Thyroid gland (tissue), 4 donors: ENCODE results near the gene RPH3AL. TPM values are rescaled to one million over a fixed set of nuclear protein-coding genes. Genes with fewer than 3 reads are reported as not detected.

Source experiments
- DNase-seq, 2 donors: peaks; one replicate each; pipeline ENCODE4 v3.0.0-alpha.2; 2019
- H3K27ac ChIP-seq, 3 donors: fragments of 200-600 bp; sonication (generic); 1 replicate in 2 of 3; 2 replicates in 1 of 3; pipeline ENCODE4 v1.5.1; 2016 to 2019; ENCODE audit warnings: mild to moderate bottlenecking in 1 of 3, moderate library complexity in 1 of 3
- H3K27me3 ChIP-seq: fragments of 200-600 bp; sonication (generic); one replicate; pipeline ENCODE4 v1.5.1; 2019
- H3K36me3 ChIP-seq, 2 donors: fragments of 200-600 bp; sonication (generic); one replicate each; pipeline ENCODE4 v1.5.1; 2016 to 2019
- H3K4me1 ChIP-seq, 2 donors: fragments of 200-600 bp; sonication (generic); one replicate each; pipeline ENCODE4 v1.5.1; 2017 to 2019
- H3K4me3 ChIP-seq, 3 donors: fragments of 200-600 bp; sonication (generic); replicated peaks in 1 of 3; 1 replicate in 2 of 3; 2 replicates in 1 of 3; pipeline ENCODE4 v1.5.1; 2016; ENCODE audit warnings: mild to moderate bottlenecking in 1 of 3
- H3K9me3 ChIP-seq: fragments of 200-600 bp; sonication (generic); one replicate; pipeline ENCODE4 v1.5.1; 2017
- CTCF ChIP-seq, 6 experiments: fragments of 200-600 bp in 3 of 6; fragments of 450-650 bp in 3 of 6; sonication (generic) in 3 of 6; IDR thresholded peaks; one replicate each; pipeline ENCODE4 v1.5.1; 2016 to 2019; ENCODE audit warnings: antibody characterized with exemption in 6 of 6, mild to moderate bottlenecking in 2 of 6, inconsistent platforms in 1 of 6, moderate library complexity in 1 of 6
- POLR2A ChIP-seq, 2 donors: fragments of 450-650 bp; IDR thresholded peaks; one replicate each; pipeline ENCODE4 v1.6.1; 2017; ENCODE audit warnings: antibody characterized with exemption in 2 of 2, mild to moderate bottlenecking in 2 of 2, moderate library complexity in 1 of 2
- WGBS, 2 donors: methylation state at CpG; one replicate each; pipeline ENCODE4 v1.1.5; 2017; 5-methylcytosine and 5-hydroxymethylcytosine counted together
- intact Hi-C: fragments of 100-400 bp; cut with DNase I; formaldehyde crosslinking; loops from one replicate; pipeline ENCODE4 v1.15.1; 2023
- total RNA-seq, 4 donors: library from RNA; depleted of rRNA; stranded (reverse); fragments of >200 nt; gene quantifications; one replicate each; pipeline ENCODE4 v1.2.3, GENCODE V29; 2016

Gene RPH3AL
- total RNA-seq, 4 donors from 2014 or later = 19.1 to 47.7 (median 42.5) TPM

GRCh38 chr17:348012-348411 lies 4.6 kb downstream of the RPH3AL start:
- H3K27ac ChIP-seq = peak overlapping the region; percentile 69 to 95 (median 81)
- no peaks in the 10 kb centered on the region for H3K9me3 ChIP-seq
- H3K36me3 ChIP-seq = no peaks in the 10 kb centered on the region
- intact Hi-C loops = no loop called here
- H3K4me3 ChIP-seq = no peak overlapping the region
- H3K27me3 ChIP-seq = no peaks in the 10 kb centered on the region
- peaks cover 59 to 67% of the 10 kb centered on the region in 2 donors for H3K4me1 ChIP-seq
- 45 to 53% methylated on average over 2 of the region's 2 CpGs for WGBS, 2 donors
- TF ChIP-seq POLR2A (IDR thresholded peaks at IDR 0.05) (no peak), CTCF (IDR thresholded peaks at IDR 0.05) (no peak)
- DNase-seq = no peak

GRCh38 chr17:347309-347899 lies 5.2 kb downstream of the RPH3AL start:
- Histone ChIP-seq H3K27ac (peak overlapping the region; percentile 69 to 95 (median 81)), H3K9me3 (no peaks in the 10 kb centered on the region), H3K27me3 (no peaks in the 10 kb centered on the region), H3K4me3 (no peak overlapping the region), H3K36me3 (no peaks in the 10 kb centered on the region), H3K4me1 (peaks cover 53 to 63% of the 10 kb centered on the region in 2 donors)
- intact Hi-C loops = no loop called here
- peak; percentile 89 to 90 for DNase-seq
- TF ChIP-seq CTCF (IDR thresholded peaks at IDR 0.05) (no peak), POLR2A (IDR thresholded peaks at IDR 0.05) (no peak)
- 39 to 55% methylated on average over 5 of the region's 5 CpGs for WGBS, 2 donors

- Histone ChIP-seq H3K27me3 (no peaks in the 10 kb centered on the region), H3K4me3 (no peak overlapping the region), H3K9me3 (no peaks in the 10 kb centered on the region), H3K27ac (peak overlapping the region; percentile 69 to 95 (median 81)), H3K4me1 (peaks cover 41 to 51% of the 10 kb centered on the region in 2 donors), H3K36me3 (no peaks in the 10 kb centered on the region)
- WGBS, 2 donors = 85 to 90% methylated on average over 12 of the region's 12 CpGs
- DNase-seq = no peak
- TF ChIP-seq CTCF (IDR thresholded peaks at IDR 0.05) (no peak), POLR2A (IDR thresholded peaks at IDR 0.05) (no peak)
- intact Hi-C loops = no loop called here
Measured at GRCh38 chr17:345992-346785, 6.4 kb downstream of the RPH3AL start.

- 93% methylated on average over 2 of the region's 5 CpGs; no CpG with 5 or more reads in 1 of the 2 donors for whole genome bisulfite sequencing, 2 donors
- H3K27ac ChIP-seq = no peak overlapping the region
Measured at GRCh38 chr17:345261-345660, 7.3 kb downstream of the RPH3AL start.

GRCh38 chr17:343875-344752 lies 8.5 kb downstream of the RPH3AL start:
- intact Hi-C loops = no loop called here

More at GRCh38 chr17:345261-345660, 7.3 kb downstream of the RPH3AL start:
- DNase-seq = no peak
- no peaks in the 10 kb centered on the region for H3K36me3 ChIP-seq
- no peaks in the 10 kb centered on the region for H3K27me3 ChIP-seq
- H3K9me3 ChIP-seq = no peaks in the 10 kb centered on the region
- peaks cover 32 to 41% of the 10 kb centered on the region in 2 donors for H3K4me1 ChIP-seq
- intact Hi-C loops = no loop called here
- H3K4me3 ChIP-seq = no peak overlapping the region
- TF ChIP-seq POLR2A (IDR thresholded peaks at IDR 0.05) = no peak

More at GRCh38 chr17:343875-344752, 8.5 kb downstream of the RPH3AL start:
- no peaks in the 10 kb centered on the region for H3K36me3 ChIP-seq
- DNase-seq = no peak
- 99% methylated on average over 5 of the region's 5 CpGs for WGBS, 2 donors
- H3K4me1 ChIP-seq = peaks cover 27 to 41% of the 10 kb centered on the region in 2 donors
- no peaks in the 10 kb centered on the region for H3K27me3 ChIP-seq
- H3K27ac ChIP-seq = peak overlapping the region in 1 of 3 donors; percentile 71
- no peak for TF ChIP-seq POLR2A (IDR thresholded peaks at IDR 0.05)
- no peak for TF ChIP-seq CTCF (IDR thresholded peaks at IDR 0.05)
- H3K4me3 ChIP-seq = no peak overlapping the region
- no peaks in the 10 kb centered on the region for H3K9me3 ChIP-seq
